GM21528 (cell line): ENCODE measurements around the gene DHRS2.

ENCODE experiments used
- ATAC-seq: cut with Tn5 transposase; IDR thresholded peaks from one replicate; pipeline ENCODE4 v1.9.1; 2021; ENCODE audit warnings: mild to moderate bottlenecking, moderate library complexity; ENCODE audit not compliant: unreplicated experiment, low FRiP score

DHRS2 gene

DNA sequence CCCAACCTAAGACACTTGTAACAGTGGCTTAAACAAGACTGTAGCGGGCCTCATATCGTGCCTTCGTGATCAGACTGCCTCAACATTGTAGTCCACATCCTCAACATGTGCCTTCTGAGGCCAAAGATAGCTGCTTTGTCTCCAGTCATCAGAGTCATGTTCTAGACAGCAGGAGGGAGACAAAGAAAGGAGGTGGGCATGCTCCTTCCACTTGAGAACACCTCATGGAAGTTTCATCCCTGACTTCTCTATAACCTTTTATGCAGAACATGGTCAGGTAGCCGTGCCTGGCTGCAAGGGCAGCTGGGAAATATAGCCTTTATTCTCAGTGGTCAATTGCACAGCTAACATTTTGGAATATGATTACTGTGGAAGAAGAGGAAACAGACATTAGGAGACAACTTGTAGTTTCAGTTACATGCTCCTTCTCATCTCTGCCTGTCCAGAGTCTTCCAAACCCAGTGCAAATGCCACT is 25.3 kb upstream of the DHRS2 start:
- ATAC-seq = no peak

DNA sequence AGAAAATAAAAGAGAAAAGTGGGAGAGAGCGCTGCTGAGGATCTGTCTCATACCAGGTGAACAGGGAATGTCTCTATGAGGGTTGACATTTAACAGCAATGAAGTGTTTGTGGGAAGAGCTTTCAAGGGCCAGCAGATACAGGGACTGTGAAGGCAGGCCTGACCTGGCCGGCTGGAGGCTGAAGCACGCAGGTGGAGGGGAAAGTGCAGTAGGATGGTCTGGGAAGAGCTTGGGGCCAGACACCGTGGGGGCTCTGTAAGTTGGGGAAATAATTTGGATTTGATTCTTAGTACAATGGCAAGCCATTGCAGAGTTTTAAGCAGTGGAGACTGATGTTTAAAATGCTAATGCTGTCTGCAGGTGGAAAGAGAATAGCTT is 23.8 kb upstream of the DHRS2 start:
- ATAC-seq = no peak

DNA sequence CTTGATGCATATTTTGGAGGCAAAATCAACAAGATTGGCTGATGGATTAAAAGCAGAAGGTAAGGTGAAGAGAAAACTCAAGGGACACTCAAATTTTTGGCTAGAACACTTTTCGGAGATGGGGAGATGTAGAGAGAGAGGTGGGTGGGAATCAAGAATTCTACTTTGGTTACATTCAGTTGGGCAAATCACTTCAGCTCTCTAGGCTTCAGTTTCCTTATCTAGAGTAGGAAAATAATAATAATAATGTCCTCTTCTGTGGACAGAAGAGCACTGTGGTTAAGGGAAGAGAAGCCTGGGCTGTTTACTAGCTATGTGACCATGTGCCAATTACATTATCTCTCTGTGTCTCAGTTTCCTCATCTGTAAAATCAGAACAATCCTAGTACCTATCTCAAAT is 23.4 kb upstream of the DHRS2 start:
- ATAC-seq = no peak

DNA sequence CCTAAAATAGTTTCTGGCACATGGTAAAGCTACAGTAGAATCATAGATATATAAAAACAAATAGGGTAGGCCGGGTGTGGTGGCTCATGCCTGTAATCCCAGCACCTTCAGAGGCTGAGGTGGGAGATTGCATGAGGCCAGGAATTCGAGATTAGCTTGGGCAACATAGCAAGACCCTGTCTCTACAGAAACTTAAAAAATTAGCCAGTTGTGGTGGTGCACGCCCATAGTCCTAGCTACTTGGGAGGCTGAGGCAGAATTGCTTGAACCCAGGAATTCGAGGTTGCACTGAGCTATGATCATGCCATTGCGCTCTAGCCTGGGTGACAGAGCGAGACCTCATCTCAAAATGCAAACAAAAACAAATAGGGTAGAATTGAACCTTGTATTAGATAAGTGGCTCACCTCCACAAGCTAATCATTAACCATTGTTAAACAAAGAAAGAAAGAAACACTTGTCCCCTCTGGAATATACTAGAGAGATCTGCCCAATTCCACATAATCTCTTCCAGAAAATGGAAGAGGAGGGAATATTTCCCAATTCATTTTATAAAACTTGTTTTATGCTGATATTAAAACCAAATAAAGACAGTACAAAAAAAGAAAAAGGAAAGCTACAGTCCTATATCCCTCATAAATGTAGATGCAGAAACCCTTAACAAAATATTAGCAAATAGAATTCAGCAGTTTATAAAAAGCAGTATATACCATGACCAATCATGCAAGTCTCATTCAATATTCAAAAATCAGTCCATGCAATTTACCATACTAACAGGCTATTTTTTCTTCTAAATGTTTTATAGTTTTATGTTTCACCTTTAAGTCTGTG is 22.7 kb upstream of the DHRS2 start:
- no peak for ATAC-seq

DNA sequence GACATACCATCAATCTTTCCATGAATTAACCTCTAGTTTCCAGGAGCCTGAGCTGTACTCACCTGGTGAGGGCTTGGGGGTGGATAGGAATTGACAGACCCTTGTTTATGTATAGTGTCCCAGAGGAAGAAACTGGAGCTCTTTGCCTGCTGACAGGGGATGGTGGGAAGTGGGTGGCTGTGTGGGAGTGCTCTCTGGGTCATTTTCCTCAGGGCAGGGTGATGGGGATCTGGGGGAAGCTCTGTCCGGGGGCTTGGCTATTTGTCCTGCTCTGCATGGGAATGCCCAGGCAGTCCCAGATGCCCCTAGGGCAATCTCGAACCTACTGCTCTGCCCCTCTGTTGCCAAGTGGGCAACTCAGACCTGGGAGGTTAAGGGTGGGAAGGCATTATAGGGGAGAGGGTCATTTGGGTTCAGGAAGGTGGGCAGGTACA is 21.8 kb upstream of the DHRS2 start:
- no peak for ATAC-seq

DNA sequence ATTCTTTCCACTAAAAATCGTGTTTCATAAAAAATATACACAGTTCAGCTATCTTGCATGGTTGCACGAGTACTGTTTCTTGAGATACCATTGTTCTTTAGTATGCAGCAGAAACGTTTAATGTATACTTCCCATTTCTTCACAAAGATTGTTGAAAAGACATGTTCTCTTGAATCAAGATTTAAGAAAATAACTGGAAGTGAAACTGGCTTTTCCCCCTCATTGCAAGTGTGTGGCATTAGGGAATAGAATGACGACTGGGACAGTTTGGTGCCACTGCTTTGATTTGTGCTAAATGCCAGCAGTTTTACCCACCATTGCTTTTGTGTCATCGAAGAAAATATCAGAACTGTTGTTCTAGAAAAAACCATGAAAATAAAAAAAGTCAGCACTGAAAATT is 20.3 kb upstream of the DHRS2 start:
- ATAC-seq = no peak

DNA sequence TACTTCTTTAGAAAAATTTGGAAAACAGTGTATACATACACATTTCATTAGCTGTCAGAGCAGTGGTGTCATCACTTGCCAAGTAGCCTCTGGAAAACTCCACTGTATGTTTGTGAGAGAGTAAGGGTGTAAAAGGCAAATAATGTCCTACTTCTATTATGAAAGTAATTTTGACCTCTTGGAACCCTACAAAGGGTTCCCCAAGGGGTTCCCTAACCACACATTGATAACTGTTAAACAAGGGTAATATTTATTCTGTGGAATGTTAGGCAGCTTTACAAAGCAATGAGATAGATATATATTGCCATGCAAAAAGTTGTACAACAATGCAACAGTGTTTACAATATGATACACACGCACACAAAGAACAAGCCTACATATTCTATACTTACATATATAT is 18.6 kb upstream of the DHRS2 start:
- no peak for ATAC-seq

DNA sequence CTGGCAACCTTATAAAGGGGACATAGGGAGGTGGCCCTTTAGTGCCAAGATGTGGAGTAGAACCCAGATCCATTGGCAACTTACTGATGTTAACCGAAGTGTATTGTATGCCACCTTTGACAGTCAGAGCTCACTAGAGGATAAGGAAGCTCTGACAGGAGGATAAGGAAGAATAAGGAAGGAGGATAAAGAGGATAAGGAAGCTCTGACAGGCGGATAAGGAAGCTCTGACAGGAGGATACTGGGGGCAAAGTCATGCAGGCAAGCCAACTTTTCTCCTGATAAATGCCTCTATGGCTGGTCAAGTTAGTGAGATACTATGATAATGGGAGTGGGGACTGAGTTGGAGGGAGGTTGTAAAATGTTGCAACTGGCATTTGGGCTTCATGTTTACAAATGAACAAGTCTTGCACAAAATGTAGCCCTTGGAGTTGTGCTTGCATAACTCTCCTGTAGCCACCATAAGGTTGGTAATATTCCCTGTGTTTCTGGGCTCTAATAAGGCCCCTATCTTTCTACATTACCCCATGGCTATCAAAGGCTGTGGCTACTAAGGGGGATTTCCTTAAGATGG is 17.7 kb upstream of the DHRS2 start:
- no peak for ATAC-seq

DNA sequence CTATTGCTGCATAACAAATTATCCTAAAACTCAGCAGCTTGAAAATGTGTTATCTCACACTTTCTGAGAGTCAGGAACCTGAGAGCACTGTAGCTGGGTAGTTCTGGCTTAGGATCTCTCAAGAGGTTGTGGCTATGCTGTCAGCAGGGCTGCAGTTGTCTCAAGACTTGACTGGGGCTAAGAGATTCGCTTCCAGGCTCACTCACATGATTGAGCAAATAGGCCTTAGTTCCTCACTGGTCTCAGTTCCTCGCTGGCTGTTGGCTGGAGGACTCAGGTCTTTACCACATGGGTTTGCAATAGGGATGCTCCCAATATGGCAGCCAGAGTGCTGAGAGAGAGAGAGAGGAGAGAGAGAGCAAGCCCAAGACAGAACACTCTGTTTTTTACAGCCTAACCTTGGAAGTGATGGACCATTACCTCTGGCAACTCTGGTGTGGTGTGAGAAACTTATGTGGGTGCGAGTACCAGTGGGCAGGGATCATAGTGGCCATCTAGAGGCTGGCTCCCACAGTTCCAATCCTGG is 15.9 kb upstream of the DHRS2 start:
- no peak for ATAC-seq

DNA sequence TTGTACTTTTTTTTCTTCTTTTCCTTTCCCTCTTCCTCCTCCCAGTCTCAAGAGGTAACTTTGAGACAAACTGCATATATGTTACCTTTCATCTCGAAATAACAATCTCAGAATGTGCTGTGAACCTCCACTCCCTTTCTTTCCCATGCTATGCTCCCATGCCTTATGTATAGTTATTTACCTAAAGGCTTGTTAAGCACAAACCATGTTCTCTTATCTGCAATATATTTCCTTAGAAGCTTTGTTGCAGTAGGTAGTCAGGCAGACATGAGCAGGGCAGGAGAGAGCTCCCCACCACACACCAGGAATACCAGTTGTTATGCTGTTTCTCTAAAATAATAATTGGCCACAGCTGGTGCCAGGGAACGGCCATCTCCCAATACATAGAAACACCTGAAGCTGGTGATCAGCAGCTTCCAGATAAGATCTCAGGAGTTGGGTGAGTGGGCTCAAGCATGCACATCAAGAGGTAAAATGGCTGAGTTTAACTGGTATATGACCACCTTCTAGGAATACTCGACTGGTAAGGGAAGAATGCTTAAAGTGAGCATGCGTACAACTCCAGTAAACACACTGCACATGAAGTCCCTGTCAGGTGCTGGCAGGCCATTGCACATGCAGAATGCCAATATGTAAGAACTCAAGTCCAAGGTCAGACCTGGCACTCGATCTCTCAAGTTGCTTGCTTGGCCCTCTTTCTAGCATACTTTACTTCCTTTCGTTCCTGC is 14.8 kb upstream of the DHRS2 start:
- no peak for ATAC-seq

DNA sequence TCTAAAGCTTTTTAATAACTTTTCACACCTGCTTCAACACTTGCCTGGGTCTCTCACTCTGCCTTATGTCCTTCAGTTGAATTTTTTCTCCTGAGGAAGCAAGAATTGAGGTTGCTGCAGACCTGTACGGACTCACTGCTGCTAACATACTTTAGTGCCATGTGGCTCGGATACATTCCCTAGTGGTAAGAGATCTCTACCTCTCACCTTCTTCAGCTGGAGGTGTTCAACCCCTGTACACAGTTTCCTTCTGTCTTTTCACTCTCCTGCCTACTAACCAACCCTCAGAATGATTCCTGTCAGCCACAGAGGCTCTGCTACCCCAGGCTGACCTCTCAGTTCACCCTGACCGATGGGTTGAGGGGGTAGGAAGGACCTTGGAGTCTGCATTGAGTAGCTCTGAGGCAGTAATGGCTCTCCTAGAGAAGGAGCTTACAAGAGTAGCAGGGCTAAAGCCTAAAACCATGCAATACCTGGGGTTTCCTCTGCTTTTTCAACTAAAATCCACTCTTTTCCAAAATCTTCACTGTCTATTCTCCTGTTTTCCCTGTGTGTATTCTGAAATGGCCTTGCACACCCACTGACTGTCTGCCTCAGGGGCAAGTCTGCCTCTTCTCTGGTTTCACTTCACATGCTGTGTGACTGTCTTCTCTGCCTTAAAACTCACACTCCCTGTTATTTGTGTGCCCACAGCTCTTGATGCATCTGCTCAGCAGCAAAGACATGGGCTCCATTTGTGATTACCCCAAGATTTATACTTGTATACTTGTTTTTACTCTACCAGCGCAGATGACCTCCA is 14.0 kb upstream of the DHRS2 start:
- ATAC-seq = no peak

DNA sequence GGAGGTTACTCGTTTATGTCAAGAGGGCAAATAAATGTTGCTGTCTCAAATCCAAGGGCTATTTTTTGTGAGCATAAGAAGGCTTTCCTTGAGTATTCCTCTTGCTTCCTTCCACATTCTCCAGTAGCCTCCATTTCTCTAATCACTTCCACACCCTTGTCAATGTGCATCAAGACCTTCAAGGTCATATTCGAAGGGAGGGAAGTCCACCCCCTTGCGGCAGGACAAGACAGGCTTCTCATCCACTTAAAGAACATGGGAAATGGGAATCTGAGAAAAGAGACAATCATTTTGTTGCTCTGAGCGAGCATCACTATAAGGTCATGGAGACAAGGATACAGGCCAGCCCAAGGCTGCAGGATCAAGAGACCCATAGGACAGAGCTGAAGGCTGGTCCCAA is 13.2 kb upstream of the DHRS2 start:
- no peak for ATAC-seq

DNA sequence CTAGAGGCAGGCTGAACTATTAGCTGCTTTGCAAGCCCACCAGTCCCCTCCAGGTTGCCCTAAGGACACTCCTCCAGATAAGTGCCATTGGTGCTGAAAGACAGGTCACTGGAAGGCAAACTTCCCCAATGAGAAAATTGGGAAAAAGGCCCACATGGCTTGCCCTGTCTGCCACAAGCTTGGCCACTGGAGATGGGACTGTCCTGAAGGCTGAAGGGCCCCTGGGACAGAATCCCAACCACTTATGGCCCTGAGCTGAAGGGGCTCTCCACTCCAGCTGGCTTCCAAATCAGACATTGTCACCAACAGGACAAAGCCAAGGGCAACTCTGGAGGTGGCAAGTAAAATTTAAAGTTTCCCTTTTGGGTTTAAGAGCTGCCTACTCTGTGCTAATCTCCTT is 12.2 kb upstream of the DHRS2 start:
- no peak for ATAC-seq

DNA sequence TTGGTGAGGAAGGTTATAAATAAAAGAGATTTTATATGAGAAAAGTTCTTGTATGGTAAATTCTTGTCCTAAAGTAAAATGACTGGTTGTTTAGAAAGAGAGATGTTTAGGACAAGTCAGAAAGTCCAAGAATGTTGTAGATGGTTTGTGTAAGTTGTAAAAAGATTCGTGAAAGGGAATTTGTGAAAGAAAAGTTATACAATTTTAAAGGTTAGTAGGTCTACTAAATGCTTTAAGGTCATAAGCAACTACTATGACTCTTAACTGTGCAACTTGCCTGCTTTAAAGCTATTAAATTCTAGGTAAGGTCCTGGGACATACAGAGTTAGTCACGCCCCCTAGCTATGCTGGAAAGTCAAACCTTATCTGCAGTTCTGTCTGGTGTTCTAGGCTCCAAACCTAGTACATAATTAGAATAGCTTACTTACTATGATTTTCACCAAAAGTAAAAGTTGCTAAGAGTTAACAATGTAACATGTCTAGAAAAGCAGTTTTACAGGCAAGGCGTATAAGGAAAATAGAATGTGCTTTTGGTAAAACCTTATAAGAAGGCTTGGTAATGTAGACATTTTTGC is 11.2 kb upstream of the DHRS2 start:
- no peak for ATAC-seq

DNA sequence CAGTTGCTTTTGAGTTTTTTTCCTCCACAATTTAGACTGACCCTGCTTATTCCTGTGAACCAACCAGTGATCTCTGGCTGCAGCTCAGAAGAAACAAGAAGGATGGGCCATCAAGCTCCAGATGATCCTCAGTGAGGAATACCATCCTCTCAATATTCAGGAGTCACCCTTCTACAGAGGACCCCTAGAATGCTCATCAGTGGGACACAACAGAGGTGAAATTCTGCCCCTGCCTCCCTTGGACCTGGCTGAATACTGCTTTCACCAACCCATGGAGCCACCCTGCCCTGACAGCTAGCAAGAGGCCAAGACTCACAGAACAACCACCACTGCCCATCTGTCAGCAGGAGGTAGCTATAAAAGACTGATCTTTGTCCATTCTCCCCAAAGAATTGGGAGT is 9.2 kb upstream of the DHRS2 start:
- no peak for ATAC-seq

DNA sequence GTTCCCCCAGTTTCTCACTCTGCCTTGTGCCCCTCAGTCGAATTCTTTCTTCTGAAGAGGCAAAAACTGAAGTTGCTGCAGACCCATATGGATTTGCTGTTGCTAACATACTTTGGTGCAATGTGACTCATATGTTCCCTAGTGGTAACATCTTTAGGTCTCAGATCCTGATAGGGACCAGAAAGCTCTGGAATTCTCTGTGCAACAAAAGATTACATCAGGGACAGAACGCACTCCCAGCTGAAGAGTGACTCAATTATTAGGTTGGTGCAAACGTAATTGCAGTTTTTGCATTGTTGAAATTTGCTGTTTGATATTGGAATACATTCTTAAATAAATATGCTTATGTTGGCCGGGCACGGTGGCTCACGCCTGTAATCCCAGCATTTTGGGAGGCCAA is 8.2 kb upstream of the DHRS2 start:
- no peak for ATAC-seq

DNA sequence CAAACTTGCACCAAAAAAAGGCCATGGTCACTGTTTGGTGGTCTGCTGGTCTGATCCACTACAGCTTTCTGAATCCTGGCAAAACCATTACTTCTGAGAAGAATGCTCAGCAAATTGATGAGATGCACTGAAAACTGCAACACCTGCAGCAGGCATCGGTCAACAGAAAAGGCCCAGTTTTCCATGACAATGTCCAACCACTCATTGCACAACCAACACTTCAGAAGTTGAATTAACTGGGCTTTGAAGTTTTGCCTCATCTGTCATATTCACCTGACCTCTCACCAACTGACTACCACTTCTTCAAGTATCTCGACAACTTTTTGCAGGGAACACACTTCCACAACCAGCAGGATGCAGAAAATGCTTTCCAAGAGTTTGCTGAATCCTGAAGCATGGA is 7.0 kb upstream of the DHRS2 start:
- ATAC-seq = no peak

DNA sequence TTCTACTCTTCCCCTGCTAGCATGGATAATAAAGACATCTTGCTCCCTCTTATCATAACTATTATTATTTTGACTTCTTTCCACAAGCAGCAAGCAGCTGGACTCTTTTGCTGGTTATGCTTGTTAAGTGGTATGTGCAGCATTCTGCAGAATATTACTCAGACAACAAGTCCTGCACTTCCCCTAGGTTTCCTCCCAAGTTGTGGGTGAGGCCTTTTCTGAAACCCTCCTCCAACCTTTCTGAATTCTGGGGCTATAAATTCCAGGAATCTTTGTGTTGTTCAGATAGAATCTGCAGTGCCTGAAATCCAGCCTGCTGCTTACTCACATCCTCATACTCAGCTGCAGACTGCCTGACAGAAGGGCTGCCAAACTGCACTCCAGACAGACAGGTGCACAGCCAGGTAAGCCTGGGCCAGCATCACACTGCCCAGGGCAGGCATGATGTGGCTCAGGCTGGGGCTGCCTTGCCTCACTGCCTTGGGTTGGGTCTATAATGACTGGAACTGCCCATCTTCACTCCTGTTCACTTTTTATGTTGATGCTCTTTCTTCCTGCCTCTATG is 6.2 kb upstream of the DHRS2 start:
- no peak for ATAC-seq

DNA sequence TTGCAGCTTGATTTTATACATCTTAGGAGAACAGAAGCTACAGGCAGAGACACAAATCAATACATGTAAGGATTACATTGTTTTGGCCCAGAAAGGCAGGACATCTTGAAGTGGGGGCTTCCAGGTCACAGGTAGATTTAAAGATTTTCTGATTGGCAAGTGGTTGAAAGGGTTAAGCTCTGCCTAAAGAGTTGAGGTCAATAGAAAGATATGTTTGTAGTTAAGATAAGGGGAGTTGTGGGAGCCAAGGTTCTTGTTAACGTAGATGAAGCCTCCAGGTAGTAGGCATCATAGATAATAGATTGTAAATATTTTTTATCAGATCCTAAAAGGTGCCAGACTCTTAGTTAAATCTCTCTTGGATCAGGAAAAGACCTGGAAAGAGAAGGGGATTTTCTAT is 5.5 kb upstream of the DHRS2 start:
- no peak for ATAC-seq

DNA sequence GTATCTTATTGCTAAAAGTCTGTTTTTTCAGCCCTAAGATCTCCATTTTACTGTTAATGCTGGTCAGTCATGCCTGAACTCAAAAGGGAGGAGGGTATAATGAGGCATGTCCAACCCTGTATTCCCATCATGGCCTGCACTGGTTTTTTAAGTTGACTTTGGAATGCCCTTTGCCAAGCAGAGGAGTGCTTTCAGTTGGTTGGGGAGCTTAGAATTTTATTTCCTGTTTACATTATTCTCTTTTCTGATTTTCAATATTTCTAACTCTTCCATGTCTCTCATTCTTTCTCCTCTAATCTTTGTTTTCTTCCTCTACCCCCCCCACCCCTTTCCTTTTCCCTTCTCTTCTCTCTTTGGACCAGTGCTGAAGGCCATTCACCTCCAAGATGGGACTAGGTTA is 4.9 kb upstream of the DHRS2 start:
- no peak for ATAC-seq
